HepG2 (cell line): ENCODE data around the gene GHRH. TPM values are rescaled to one million over a fixed set of nuclear protein-coding genes. Genes with fewer than 3 reads are reported as not detected.

ENCODE experiments used
- ATAC-seq: fragments of 200-7000 bp; cut with Tn5 transposase; 3 replicates; pipeline ENCODE4 v1.9.1; 2020; ENCODE audit warnings: mild to moderate bottlenecking, moderate library complexity
- BruUV-seq: library from RNA; stranded (reverse); fragments of 400-500 nt; replicated peaks from 2 replicates; lab custom pipeline; 2021; lab: Mats Ljungman, UMichigan
- CTCF ChIA-PET: fragments of 300-600 bp; formaldehyde crosslinking; extraction: SDS; loops from one replicate; lab custom pipeline; 2021; ENCODE audit warnings: low total read pairs, inconsistent platforms, low intra/inter-chr PET ratio; lab: Yijun Ruan, JAX
- POLR2A ChIA-PET: fragments of 350-600 bp; sonication (Branson Sonifier 250); formaldehyde crosslinking; loops from one replicate; lab custom pipeline; 2020; ENCODE audit warnings: antibody characterized with exemption, inconsistent platforms; lab: Yijun Ruan, JAX
- DNase-seq: peaks from one replicate; pipeline ENCODE4 v3.0.0-alpha.2; 2015; ENCODE audit warnings: low spot score
- FAIRE-seq: peaks from 3 replicates; lab custom pipeline; 2011; peaks lifted over from hg19 to GRCh38; lab: Jason Lieb, UNC
- H2AFZ ChIP-seq: one replicate; pipeline ENCODE4 v1.6.1; 2011; ENCODE audit warnings: low read length, inconsistent platforms
- H3K27ac ChIP-seq: fragments of 300-600 bp; 3 replicates; pipeline ENCODE4 v1.8.0; 2011; ENCODE audit warnings: mixed run types, mild to moderate bottlenecking, mixed read lengths, low read length, inconsistent platforms; ENCODE audit not compliant: insufficient read depth; ENCODE audit errors: extremely low read length
- H3K27me3 ChIP-seq, 2 experiments: fragments of 200-600 bp in 1 of 2; 2 replicates in 1 of 2; 3 replicates in 1 of 2; pipeline versions ENCODE4 v1.6.0 to v1.8.0; 2011; ENCODE audit warnings: low read length in 2 of 2, mild to moderate bottlenecking in 2 of 2, moderate library complexity in 2 of 2, inconsistent platforms in 1 of 2; ENCODE audit not compliant: insufficient read depth in 2 of 2, control insufficient read depth in 1 of 2
- H3K36me3 ChIP-seq, 2 experiments: fragments of 200-600 bp in 1 of 2; replicated peaks in 1 of 2; 2 replicates in 1 of 2; 3 replicates in 1 of 2; pipeline versions ENCODE4 v1.5.1 to v1.8.0; 2011; ENCODE audit warnings: low read length in 2 of 2, inconsistent platforms in 1 of 2; ENCODE audit not compliant: insufficient read depth in 2 of 2, control insufficient read depth in 1 of 2
- H3K4me1 ChIP-seq: 2 replicates; pipeline ENCODE4 v1.5.1; 2012; ENCODE audit warnings: low read length, inconsistent platforms; ENCODE audit not compliant: insufficient read depth
- H3K4me2 ChIP-seq: 2 replicates; pipeline ENCODE4 v1.6.0; 2011; ENCODE audit warnings: low read depth, low read length, inconsistent platforms
- H3K4me3 ChIP-seq, 3 experiments: fragments of 200-600 bp in 1 of 3; sonication (generic), shearing (Covaris generic) in 1 of 3; replicated peaks in 1 of 3; 2 replicates each; pipeline ENCODE4 v1.5.1; 2011 to 2016; ENCODE audit warnings: low read length in 3 of 3, inconsistent platforms in 2 of 3, low read depth in 2 of 3, mild to moderate bottlenecking in 2 of 3, control low read depth in 1 of 3, mixed read lengths in 1 of 3; ENCODE audit not compliant: insufficient read depth in 1 of 3
- H3K79me2 ChIP-seq: one replicate; pipeline ENCODE4 v1.6.1; 2011; ENCODE audit warnings: low read length, inconsistent platforms; ENCODE audit not compliant: insufficient read depth
- H3K9ac ChIP-seq: 2 replicates; pipeline ENCODE4 v1.6.0; 2011; ENCODE audit warnings: mild to moderate bottlenecking, low read depth, low read length, inconsistent platforms; ENCODE audit not compliant: insufficient read depth
- H3K9me3 ChIP-seq: 2 replicates; pipeline ENCODE4 v1.5.1; 2012; ENCODE audit warnings: mild to moderate bottlenecking, low read length
- H4K20me1 ChIP-seq: 2 replicates; pipeline ENCODE4 v1.6.0; 2011; ENCODE audit warnings: inconsistent platforms, mild to moderate bottlenecking, low read length, moderate library complexity; ENCODE audit not compliant: insufficient read depth
- BATF2 ChIP-seq: sonication (generic); formaldehyde crosslinking; IDR thresholded peaks from 2 replicates; pipeline ENCODE4 v1.8.0; 2022; ENCODE audit warnings: mild to moderate bottlenecking, missing genetic modification reagents, moderate library complexity
- DZIP1 ChIP-seq: sonication (generic); formaldehyde crosslinking; IDR thresholded peaks from 2 replicates; pipeline ENCODE4 v1.5.0; 2020; ENCODE audit warnings: mild to moderate bottlenecking, missing genetic modification reagents
- NCOA5 ChIP-seq: sonication (generic); formaldehyde crosslinking; IDR thresholded peaks from 2 replicates; pipeline ENCODE4 v1.4.0; 2020; ENCODE audit warnings: missing genetic modification reagents
- NONO ChIP-seq, 2 experiments: fragments of 450-650 bp in 1 of 2; sonication (generic) in 1 of 2; formaldehyde crosslinking in 1 of 2; IDR thresholded peaks in 1 of 2; conservative IDR thresholded peaks in 1 of 2; 2 replicates each; pipeline versions ENCODE4 v1.6.1 to v1.8.0; 2017 to 2022; ENCODE audit warnings: mild to moderate bottlenecking in 1 of 2, missing genetic modification reagents in 1 of 2, moderate library complexity in 1 of 2
- POLR2AphosphoS2 ChIP-seq: IDR thresholded peaks from 2 replicates; pipeline ENCODE4 v1.6.1; 2011; ENCODE audit warnings: low read depth, low read length, improper control_type of control experiment
- POLR2AphosphoS5 ChIP-seq: IDR thresholded peaks from 2 replicates; pipeline ENCODE4 v1.6.1; 2012; ENCODE audit warnings: low read depth, low read length
- REXO4 ChIP-seq: sonication (generic); formaldehyde crosslinking; IDR thresholded peaks from 2 replicates; pipeline ENCODE4 v1.8.0; 2022; ENCODE audit warnings: missing genetic modification reagents, mild to moderate bottlenecking, borderline replicate concordance
- SOX5 ChIP-seq: IDR thresholded peaks from 2 replicates; pipeline ENCODE4 v1.6.1; 2016; ENCODE audit warnings: borderline replicate concordance
- U2AF2 ChIP-seq: fragments of 200-400 bp; formaldehyde crosslinking; IDR thresholded peaks from 2 replicates; pipeline ENCODE4 v1.6.1; 2017; ENCODE audit warnings: low read depth, mild to moderate bottlenecking, low read length
- ZNF563 ChIP-seq: sonication (generic); formaldehyde crosslinking; IDR thresholded peaks from 2 replicates; pipeline ENCODE4 v1.8.0; 2022; ENCODE audit warnings: mild to moderate bottlenecking, moderate library complexity, missing genetic modification reagents
- WGBS: methylation state at CpG from one replicate; pipeline ENCODE4 v1.1.6; 2017; ENCODE audit warnings: low lambda C conversion rate; 5-methylcytosine and 5-hydroxymethylcytosine counted together
- in situ Hi-C: cut with HindIII; loops from 2 replicates; pipeline ENCODE4 v1.10.0; 2017; ENCODE audit warnings: low pct_unique_long_range_greater_than_20kb; ENCODE audit not compliant: extremely low pct_ligation_motif_present
- intact Hi-C: fragments of 100-400 bp; cut with micrococcal nuclease; formaldehyde crosslinking; loops from one replicate; pipeline ENCODE4 v1.10.0; 2022; ENCODE audit not compliant: unreplicated experiment
- polyA plus RNA-seq, 8 experiments: library from polyadenylated mRNA; depleted of rRNA in 3 of 8; stranded (reverse) in 7 of 8; unstranded in 1 of 8; fragments of >200 nt; fragmentation: Illumina TruSeq in 4 of 8; extraction: Trizol in 4 of 8; gene quantifications; 2 replicates each; pipeline versions ENCODE4 v1.2.1 to v1.2.3, GENCODE V29; 2011 to 2016; ENCODE audit warnings: low read depth in 4 of 8, missing spikeins in 1 of 8, mixed read lengths in 1 of 8; ENCODE audit not compliant: insufficient read depth in 1 of 8
- total RNA-seq, 5 experiments: library from RNA; depleted of rRNA; stranded (reverse); fragments of >200 nt; fragmentation: Illumina TruSeq; extraction: Trizol; gene quantifications; 2 replicates each; pipeline ENCODE4 v1.2.3, GENCODE V29; 2016; ENCODE audit warnings: low read depth in 1 of 5
- TF ChIP-seq, protein P1 (sequence below): sonication (generic); formaldehyde crosslinking; IDR thresholded peaks from 2 replicates; pipeline ENCODE4 v1.4.0; 2020; ENCODE audit warnings: missing genetic modification reagents
- TF ChIP-seq, protein P2 (sequence below): sonication (generic); formaldehyde crosslinking; IDR thresholded peaks from 2 replicates; pipeline ENCODE4 v1.5.0; 2020; ENCODE audit warnings: mild to moderate bottlenecking, missing genetic modification reagents, borderline replicate concordance

The GHRH gene
- total and polyA plus RNA-seq, 2 of the 13 experiments (the other 11 are each of a cell fraction or from before 2014, with no cell fraction given) = not detected

DNA sequence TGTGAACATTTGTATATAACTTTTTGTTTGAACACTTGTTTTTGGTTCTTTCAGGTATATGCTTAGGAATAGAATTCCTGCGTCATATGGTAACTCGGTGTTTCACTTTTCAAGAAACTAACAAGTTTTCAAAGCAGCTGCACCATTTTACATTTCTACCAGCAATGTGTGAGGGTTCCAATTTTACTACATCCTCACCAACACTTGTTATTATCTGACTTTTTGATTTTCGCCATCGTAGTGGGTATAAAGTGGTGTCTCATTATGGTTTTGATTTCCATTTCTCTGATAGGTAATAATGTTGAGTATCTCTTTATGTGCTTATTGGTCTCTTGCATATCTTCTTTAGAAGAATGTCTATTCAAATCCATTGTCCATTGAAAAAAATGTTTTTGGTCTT, 42.6 kb downstream of the GHRH start (continued):
- TF ChIP-seq, protein P1, sequence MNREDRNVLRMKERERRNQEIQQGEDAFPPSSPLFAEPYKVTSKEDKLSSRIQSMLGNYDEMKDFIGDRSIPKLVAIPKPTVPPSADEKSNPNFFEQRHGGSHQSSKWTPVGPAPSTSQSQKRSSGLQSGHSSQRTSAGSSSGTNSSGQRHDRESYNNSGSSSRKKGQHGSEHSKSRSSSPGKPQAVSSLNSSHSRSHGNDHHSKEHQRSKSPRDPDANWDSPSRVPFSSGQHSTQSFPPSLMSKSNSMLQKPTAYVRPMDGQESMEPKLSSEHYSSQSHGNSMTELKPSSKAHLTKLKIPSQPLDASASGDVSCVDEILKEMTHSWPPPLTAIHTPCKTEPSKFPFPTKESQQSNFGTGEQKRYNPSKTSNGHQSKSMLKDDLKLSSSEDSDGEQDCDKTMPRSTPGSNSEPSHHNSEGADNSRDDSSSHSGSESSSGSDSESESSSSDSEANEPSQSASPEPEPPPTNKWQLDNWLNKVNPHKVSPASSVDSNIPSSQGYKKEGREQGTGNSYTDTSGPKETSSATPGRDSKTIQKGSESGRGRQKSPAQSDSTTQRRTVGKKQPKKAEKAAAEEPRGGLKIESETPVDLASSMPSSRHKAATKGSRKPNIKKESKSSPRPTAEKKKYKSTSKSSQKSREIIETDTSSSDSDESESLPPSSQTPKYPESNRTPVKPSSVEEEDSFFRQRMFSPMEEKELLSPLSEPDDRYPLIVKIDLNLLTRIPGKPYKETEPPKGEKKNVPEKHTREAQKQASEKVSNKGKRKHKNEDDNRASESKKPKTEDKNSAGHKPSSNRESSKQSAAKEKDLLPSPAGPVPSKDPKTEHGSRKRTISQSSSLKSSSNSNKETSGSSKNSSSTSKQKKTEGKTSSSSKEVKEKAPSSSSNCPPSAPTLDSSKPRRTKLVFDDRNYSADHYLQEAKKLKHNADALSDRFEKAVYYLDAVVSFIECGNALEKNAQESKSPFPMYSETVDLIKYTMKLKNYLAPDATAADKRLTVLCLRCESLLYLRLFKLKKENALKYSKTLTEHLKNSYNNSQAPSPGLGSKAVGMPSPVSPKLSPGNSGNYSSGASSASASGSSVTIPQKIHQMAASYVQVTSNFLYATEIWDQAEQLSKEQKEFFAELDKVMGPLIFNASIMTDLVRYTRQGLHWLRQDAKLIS (CRISPR knock-in tag) = no peak
- TF ChIP-seq SOX5 (CRISPR knock-in tag) = no peak
- no peak for TF ChIP-seq NONO (IDR thresholded peaks at IDR 0.05)
- TF ChIP-seq NONO (CRISPR knock-in tag; conservative IDR thresholded peaks at IDR 0.05) = no peak

DNA sequence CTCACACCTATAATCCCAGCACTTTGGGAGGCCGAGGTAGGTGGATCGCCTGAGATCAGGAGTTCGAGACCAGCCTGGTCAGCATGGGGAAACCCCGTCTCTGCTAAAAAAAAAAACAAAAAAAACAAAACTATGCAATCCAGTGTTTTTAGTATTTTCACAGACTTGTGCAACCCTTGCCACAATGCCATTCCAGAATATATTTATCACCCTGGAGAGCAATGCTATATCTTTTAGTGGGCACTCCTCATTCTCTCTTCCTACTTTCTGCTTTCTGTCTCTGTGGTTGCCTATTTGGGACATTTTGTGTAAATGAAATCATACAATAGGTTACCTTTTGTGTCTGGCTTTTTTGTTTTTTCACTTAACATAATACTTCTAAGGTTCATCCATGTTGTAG, 43.2 kb downstream of the GHRH start:
- Histone ChIP-seq H3K9ac (no peak overlapping the region), H3K36me3 (peaks cover 45 to 89% of the 10 kb centered on the region in 2 experiments), H2AFZ (no peak overlapping the region), H3K27ac (no peak overlapping the region), H3K4me1 (peaks cover 10% of the 10 kb centered on the region), H3K4me2 (no peak overlapping the region), H3K4me3 (no peak overlapping the region), H3K9me3 (no peaks in the 10 kb centered on the region), H3K79me2 (peaks cover 23% of the 10 kb centered on the region), H4K20me1 (peaks cover 17% of the 10 kb centered on the region), H3K27me3 (no peaks in the 10 kb centered on the region)
- ATAC-seq = no peak
- ChIA-PET CTCF (no interaction called here), POLR2A (no interaction called here)
- FAIRE-seq = no peak
- WGBS = 97% methylated on average over 4 of the region's 4 CpGs
- intact Hi-C loops = no loop called here
- in situ Hi-C loops = no loop called here
- DNase-seq = no peak
- BruUV-seq = no TSS peak
- TF ChIP-seq NCOA5 (CRISPR knock-in tag) (no peak), REXO4 (CRISPR knock-in tag) (no peak), POLR2AphosphoS5 (no peak), U2AF2 (no peak), BATF2 (no peak), POLR2AphosphoS2 (no peak), DZIP1 (no peak), ZNF563 (CRISPR knock-in tag) (no peak)
- TF ChIP-seq, protein P2, sequence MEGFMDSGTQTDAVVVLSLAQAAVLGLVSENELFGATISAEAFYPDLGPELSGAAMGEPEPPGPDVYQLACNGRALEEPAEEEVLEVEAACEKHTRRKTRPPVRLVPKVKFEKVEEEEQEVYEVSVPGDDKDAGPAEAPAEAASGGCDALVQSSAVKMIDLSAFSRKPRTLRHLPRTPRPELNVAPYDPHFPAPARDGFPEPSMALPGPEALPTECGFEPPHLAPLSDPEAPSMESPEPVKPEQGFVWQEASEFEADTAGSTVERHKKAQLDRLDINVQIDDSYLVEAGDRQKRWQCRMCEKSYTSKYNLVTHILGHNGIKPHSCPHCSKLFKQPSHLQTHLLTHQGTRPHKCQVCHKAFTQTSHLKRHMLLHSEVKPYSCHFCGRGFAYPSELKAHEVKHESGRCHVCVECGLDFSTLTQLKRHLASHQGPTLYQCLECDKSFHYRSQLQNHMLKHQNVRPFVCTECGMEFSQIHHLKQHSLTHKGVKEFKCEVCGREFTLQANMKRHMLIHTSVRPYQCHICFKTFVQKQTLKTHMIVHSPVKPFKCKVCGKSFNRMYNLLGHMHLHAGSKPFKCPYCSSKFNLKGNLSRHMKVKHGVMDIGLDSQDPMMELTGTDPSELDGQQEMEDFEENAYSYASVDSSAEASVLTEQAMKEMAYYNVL (CRISPR knock-in tag) = no peak
